ENCODE results near the gene GRIK4. TPM values are rescaled to one million over a fixed set of nuclear protein-coding genes. Genes with fewer than 3 reads are reported as not detected.

Gene GRIK4
- total RNA-seq, 1 donor from 2014 or later: 4.5 TPM

GRCh38 chr11:120594746-120595145 is 83.2 kb downstream of the GRIK4 start:
- H3K9me3 Mint-ChIP-seq (ENCODE audit: unreplicated experiment): no peaks in the 10 kb centered on the region
- TF ChIP-seq CTCF (IDR thresholded peaks at IDR 0.05; ENCODE audit: unreplicated experiment): no peak
- no peak overlapping the region for H3K27ac Mint-ChIP-seq (ENCODE audit: unreplicated experiment)
- DNase-seq (ENCODE audit: low spot score): no peak
- H3K4me1 Mint-ChIP-seq (ENCODE audit: unreplicated experiment): no peaks in the 10 kb centered on the region
- peaks cover 5% of the 10 kb centered on the region for H3K36me3 Mint-ChIP-seq (ENCODE audit: low read depth, unreplicated experiment)
- no peak overlapping the region for H3K4me3 Mint-ChIP-seq (ENCODE audit: unreplicated experiment)
- peaks cover 6% of the 10 kb centered on the region for H3K27me3 Mint-ChIP-seq (ENCODE audit: unreplicated experiment)

- H3K27me3 Mint-ChIP-seq (ENCODE audit: unreplicated experiment): peaks cover 6% of the 10 kb centered on the region
- H3K4me1 Mint-ChIP-seq (ENCODE audit: unreplicated experiment): no peaks in the 10 kb centered on the region
- no peak for DNase-seq (ENCODE audit: low spot score)
- no peak overlapping the region for H3K4me3 Mint-ChIP-seq (ENCODE audit: unreplicated experiment)
- no peaks in the 10 kb centered on the region for H3K9me3 Mint-ChIP-seq (ENCODE audit: unreplicated experiment)
- no peak for TF ChIP-seq CTCF (IDR thresholded peaks at IDR 0.05; ENCODE audit: unreplicated experiment)
- H3K36me3 Mint-ChIP-seq (ENCODE audit: low read depth, unreplicated experiment): peaks cover 5% of the 10 kb centered on the region
- H3K27ac Mint-ChIP-seq (ENCODE audit: unreplicated experiment): no peak overlapping the region
Measured at GRCh38 chr11:120595557-120595956, 84.0 kb downstream of the GRIK4 start.

GRCh38 chr11:120597250-120598215 is 86.0 kb downstream of the GRIK4 start:
- peaks cover 6% of the 10 kb centered on the region for H3K27me3 Mint-ChIP-seq (ENCODE audit: unreplicated experiment)

DNA sequence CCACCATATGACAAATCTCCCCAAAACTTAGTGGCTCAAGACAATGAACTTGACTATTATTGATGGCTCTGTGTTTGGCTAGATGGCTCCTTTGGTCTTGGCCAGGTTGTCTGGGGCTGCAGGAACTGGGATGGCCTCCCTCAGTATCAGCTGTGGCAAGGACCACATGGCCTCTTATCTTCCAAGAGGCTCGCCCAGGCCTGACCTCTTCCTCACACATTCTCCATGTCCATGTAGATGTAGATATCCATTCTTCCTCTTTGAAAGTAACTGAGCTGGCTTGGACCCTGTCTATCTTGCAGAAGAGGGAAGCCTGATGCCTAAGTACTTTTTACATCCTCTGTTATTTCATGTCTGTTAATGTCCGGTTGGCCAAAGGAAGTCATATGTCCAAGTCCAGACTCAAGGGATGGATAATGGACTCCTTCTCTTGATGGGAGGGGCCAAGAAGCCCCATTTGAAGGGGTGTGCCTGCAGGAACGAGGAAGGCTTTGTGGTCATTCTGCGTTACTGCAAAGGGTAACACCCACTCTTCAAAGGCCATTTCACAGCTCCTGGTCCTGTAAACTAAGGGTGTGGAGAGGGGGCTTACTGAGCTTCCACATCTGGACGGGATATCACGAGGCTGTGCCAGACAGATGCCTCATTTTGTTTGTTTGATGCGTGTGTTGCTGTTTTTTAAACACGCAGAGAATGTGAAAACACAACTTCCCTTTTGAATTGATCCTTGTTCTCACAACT is 87.1 kb downstream of the GRIK4 start:
- Mint-ChIP-seq H3K27me3 (ENCODE audit: unreplicated experiment) (peaks cover 7% of the 10 kb centered on the region), H3K9me3 (ENCODE audit: unreplicated experiment) (no peaks in the 10 kb centered on the region), H3K36me3 (ENCODE audit: low read depth, unreplicated experiment) (no peaks in the 10 kb centered on the region), H3K27ac (ENCODE audit: unreplicated experiment) (no peak overlapping the region), H3K4me3 (ENCODE audit: unreplicated experiment) (no peak overlapping the region), H3K4me1 (ENCODE audit: unreplicated experiment) (no peaks in the 10 kb centered on the region)
- no peak for DNase-seq (ENCODE audit: low spot score)
- no peak for TF ChIP-seq CTCF (IDR thresholded peaks at IDR 0.05; ENCODE audit: unreplicated experiment)

More at GRCh38 chr11:120597250-120598215, 86.0 kb downstream of the GRIK4 start:
- Mint-ChIP-seq H3K4me3 (ENCODE audit: unreplicated experiment) (no peak overlapping the region), H3K9me3 (ENCODE audit: unreplicated experiment) (no peaks in the 10 kb centered on the region), H3K27ac (ENCODE audit: unreplicated experiment) (no peak overlapping the region), H3K36me3 (ENCODE audit: low read depth, unreplicated experiment) (peaks cover 5% of the 10 kb centered on the region), H3K4me1 (ENCODE audit: unreplicated experiment) (no peaks in the 10 kb centered on the region)
- TF ChIP-seq CTCF (IDR thresholded peaks at IDR 0.05; ENCODE audit: unreplicated experiment): no peak
- DNase-seq (ENCODE audit: low spot score): no peak
